ENCODE results near the gene CDK19. TPM values are rescaled to one million over a fixed set of nuclear protein-coding genes. Genes with fewer than 3 reads are reported as not detected.

The CDK19 gene
- total RNA-seq, 6 donors from 2014 or later: 5.2 to 20.4 (median 12.4) TPM

- WGBS, 2 donors: 70 to 85% methylated on average over 2 of the region's 2 CpGs
These were observed 112.0 kb downstream of the CDK19 start for GRCh38 chr6:110703010-110703905.

DNA sequence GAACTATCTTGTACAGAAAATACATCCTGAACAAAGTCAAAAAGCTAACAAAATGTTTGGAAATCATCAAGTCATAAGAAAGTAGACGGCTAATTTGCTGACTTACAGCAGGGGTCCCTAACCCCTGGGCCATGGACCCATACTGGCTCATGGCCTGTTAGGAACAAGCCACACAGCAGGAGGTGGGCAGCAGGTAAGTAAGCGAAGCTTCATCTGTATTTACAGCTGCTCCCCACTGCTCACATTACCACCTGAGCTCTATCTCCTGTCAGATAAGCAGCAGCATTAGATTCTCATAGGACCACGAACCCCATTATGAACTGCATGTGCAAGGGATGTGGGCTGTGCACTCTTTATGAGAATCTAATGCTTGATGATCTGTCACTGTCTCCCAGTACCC lies 115.5 kb downstream of the CDK19 start:
- WGBS, 2 donors: 79 to 92% methylated on average over 2 to 3 of the region's 3 CpGs
- Histone ChIP-seq H3K27me3 (no peaks in the 10 kb centered on the region), H3K36me3 (no peaks in the 10 kb centered on the region), H3K4me1 (peaks cover 6 to 10% (median 8%) of the 10 kb centered on the region in 4 donors), H3K4me3 (no peak overlapping the region), H3K9me3 (no peaks in the 10 kb centered on the region), H3K27ac (no peak overlapping the region)
- TF ChIP-seq POLR2A (IDR thresholded peaks at IDR 0.05): no peak
- TF ChIP-seq EP300 (IDR thresholded peaks at IDR 0.05): no peak
- TF ChIP-seq, protein P1, sequence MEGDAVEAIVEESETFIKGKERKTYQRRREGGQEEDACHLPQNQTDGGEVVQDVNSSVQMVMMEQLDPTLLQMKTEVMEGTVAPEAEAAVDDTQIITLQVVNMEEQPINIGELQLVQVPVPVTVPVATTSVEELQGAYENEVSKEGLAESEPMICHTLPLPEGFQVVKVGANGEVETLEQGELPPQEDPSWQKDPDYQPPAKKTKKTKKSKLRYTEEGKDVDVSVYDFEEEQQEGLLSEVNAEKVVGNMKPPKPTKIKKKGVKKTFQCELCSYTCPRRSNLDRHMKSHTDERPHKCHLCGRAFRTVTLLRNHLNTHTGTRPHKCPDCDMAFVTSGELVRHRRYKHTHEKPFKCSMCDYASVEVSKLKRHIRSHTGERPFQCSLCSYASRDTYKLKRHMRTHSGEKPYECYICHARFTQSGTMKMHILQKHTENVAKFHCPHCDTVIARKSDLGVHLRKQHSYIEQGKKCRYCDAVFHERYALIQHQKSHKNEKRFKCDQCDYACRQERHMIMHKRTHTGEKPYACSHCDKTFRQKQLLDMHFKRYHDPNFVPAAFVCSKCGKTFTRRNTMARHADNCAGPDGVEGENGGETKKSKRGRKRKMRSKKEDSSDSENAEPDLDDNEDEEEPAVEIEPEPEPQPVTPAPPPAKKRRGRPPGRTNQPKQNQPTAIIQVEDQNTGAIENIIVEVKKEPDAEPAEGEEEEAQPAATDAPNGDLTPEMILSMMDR (IDR thresholded peaks at IDR 0.05): no peak
- no peak for TF ChIP-seq POLR2AphosphoS5 (IDR thresholded peaks at IDR 0.05)
- ATAC-seq (ENCODE audit: low FRiP score in 2 of 2) (no peak), DNase-seq (no peak)

More at GRCh38 chr6:110703010-110703905, 112.0 kb downstream of the CDK19 start:
- Histone ChIP-seq H3K27me3 (no peaks in the 10 kb centered on the region), H3K9me3 (no peaks in the 10 kb centered on the region), H3K27ac (peak overlapping the region in 1 of 4 donors; percentile 26), H3K36me3 (no peaks in the 10 kb centered on the region), H3K4me3 (no peak overlapping the region), H3K4me1 (peaks cover 7 to 10% (median 9%) of the 10 kb centered on the region in 4 donors)
- DNase-seq (no peak), ATAC-seq (ENCODE audit: low FRiP score in 2 of 2) (no peak)
- TF ChIP-seq EP300 (IDR thresholded peaks at IDR 0.05) (no peak), POLR2AphosphoS5 (IDR thresholded peaks at IDR 0.05) (no peak), POLR2A (IDR thresholded peaks at IDR 0.05) (no peak)
- TF ChIP-seq, protein P1 (IDR thresholded peaks at IDR 0.05): no peak

- DNase-seq: no peak
- TF ChIP-seq, protein P1 (IDR thresholded peaks at IDR 0.05): no peak
- TF ChIP-seq POLR2A (IDR thresholded peaks at IDR 0.05): no peak
- no peak for TF ChIP-seq POLR2AphosphoS5 (IDR thresholded peaks at IDR 0.05)
- no peak for TF ChIP-seq EP300 (IDR thresholded peaks at IDR 0.05)
- H3K4me1 ChIP-seq: peaks cover 2 to 11% (median 7%) of the 10 kb centered on the region in 4 donors
- H3K36me3 ChIP-seq: no peaks in the 10 kb centered on the region
- no peak for ATAC-seq (ENCODE audit: low FRiP score in 2 of 2)
- no peak overlapping the region for H3K27ac ChIP-seq
- H3K27me3 ChIP-seq: no peaks in the 10 kb centered on the region
- no peaks in the 10 kb centered on the region for H3K9me3 ChIP-seq
- no peak overlapping the region for H3K4me3 ChIP-seq
These were observed 121.3 kb downstream of the CDK19 start for GRCh38 chr6:110693994-110694393.

- H3K27me3 ChIP-seq: no peaks in the 10 kb centered on the region
- DNase-seq (no peak), ATAC-seq (ENCODE audit: low FRiP score in 2 of 2) (no peak)
- no peak overlapping the region for H3K27ac ChIP-seq
- H3K4me1 ChIP-seq: peaks cover 8 to 18% (median 14%) of the 10 kb centered on the region in 4 donors
- no peak overlapping the region for H3K4me3 ChIP-seq
- TF ChIP-seq, protein P1 (IDR thresholded peaks at IDR 0.05): no peak
- TF ChIP-seq POLR2AphosphoS5 (IDR thresholded peaks at IDR 0.05) (no peak), EP300 (IDR thresholded peaks at IDR 0.05) (no peak), POLR2A (IDR thresholded peaks at IDR 0.05) (no peak)
- H3K36me3 ChIP-seq: no peaks in the 10 kb centered on the region
- 96 to 98% methylated on average over 3 of the region's 3 CpGs for WGBS, 2 donors
- H3K9me3 ChIP-seq: no peaks in the 10 kb centered on the region
These were observed 122.0 kb downstream of the CDK19 start for GRCh38 chr6:110693296-110693695.

Measured in upper lobe of left lung (tissue), 6 donors.